ENCODE data around the gene SKP1.

The SKP1 gene

GRCh38 chr5:134138416-134139376 is 38.1 kb downstream of the SKP1 start:
- no peaks in the 10 kb centered on the region for H3K27me3 ChIP-seq (ENCODE audit: control insufficient read depth, insufficient read depth, low read length)
- no peaks in the 10 kb centered on the region for H3K4me1 ChIP-seq (ENCODE audit: control insufficient read depth, insufficient read depth, low read length)
- H3K9me3 ChIP-seq (ENCODE audit: control insufficient read depth, insufficient read depth, low read length), result no peaks in the 10 kb centered on the region
- no peak overlapping the region for H3K4me3 ChIP-seq (ENCODE audit: low read depth, low read length)
- H3K36me3 ChIP-seq (ENCODE audit: control insufficient read depth, insufficient read depth, low read length), result peaks cover 38% of the 10 kb centered on the region
- no peak overlapping the region for H3K9ac ChIP-seq (ENCODE audit: low read depth, low read length)

- H3K4me3 ChIP-seq (ENCODE audit: low read depth, low read length), result no peak overlapping the region
- no peaks in the 10 kb centered on the region for H3K9me3 ChIP-seq (ENCODE audit: control insufficient read depth, insufficient read depth, low read length)
- no peak overlapping the region for H3K9ac ChIP-seq (ENCODE audit: low read depth, low read length)
- no peaks in the 10 kb centered on the region for H3K4me1 ChIP-seq (ENCODE audit: control insufficient read depth, insufficient read depth, low read length)
- no peaks in the 10 kb centered on the region for H3K27me3 ChIP-seq (ENCODE audit: control insufficient read depth, insufficient read depth, low read length)
- peaks cover 30% of the 10 kb centered on the region for H3K36me3 ChIP-seq (ENCODE audit: control insufficient read depth, insufficient read depth, low read length)
Measured at GRCh38 chr5:134136771-134137170, 40.0 kb downstream of the SKP1 start.

- H3K4me1 ChIP-seq (ENCODE audit: control insufficient read depth, insufficient read depth, low read length), result no peaks in the 10 kb centered on the region
- H3K9me3 ChIP-seq (ENCODE audit: control insufficient read depth, insufficient read depth, low read length), result no peaks in the 10 kb centered on the region
- H3K4me3 ChIP-seq (ENCODE audit: low read depth, low read length), result no peak overlapping the region
- H3K27me3 ChIP-seq (ENCODE audit: control insufficient read depth, insufficient read depth, low read length), result no peaks in the 10 kb centered on the region
- no peak overlapping the region for H3K9ac ChIP-seq (ENCODE audit: low read depth, low read length)
- peaks cover 30% of the 10 kb centered on the region for H3K36me3 ChIP-seq (ENCODE audit: control insufficient read depth, insufficient read depth, low read length)
Measured at GRCh38 chr5:134136221-134136631, 40.5 kb downstream of the SKP1 start.

- no peaks in the 10 kb centered on the region for H3K4me1 ChIP-seq (ENCODE audit: control insufficient read depth, insufficient read depth, low read length)
- H3K27me3 ChIP-seq (ENCODE audit: control insufficient read depth, insufficient read depth, low read length), result no peaks in the 10 kb centered on the region
- H3K36me3 ChIP-seq (ENCODE audit: control insufficient read depth, insufficient read depth, low read length), result peaks cover 32% of the 10 kb centered on the region
- no peak overlapping the region for H3K9ac ChIP-seq (ENCODE audit: low read depth, low read length)
- no peaks in the 10 kb centered on the region for H3K9me3 ChIP-seq (ENCODE audit: control insufficient read depth, insufficient read depth, low read length)
- H3K4me3 ChIP-seq (ENCODE audit: low read depth, low read length), result no peak overlapping the region
Measured at GRCh38 chr5:134135091-134135655, 41.6 kb downstream of the SKP1 start.

- Histone ChIP-seq H3K9me3 (ENCODE audit: control insufficient read depth, insufficient read depth, low read length) (no peaks in the 10 kb centered on the region), H3K4me1 (ENCODE audit: control insufficient read depth, insufficient read depth, low read length) (no peaks in the 10 kb centered on the region), H3K27me3 (ENCODE audit: control insufficient read depth, insufficient read depth, low read length) (no peaks in the 10 kb centered on the region), H3K36me3 (ENCODE audit: control insufficient read depth, insufficient read depth, low read length) (peaks cover 27% of the 10 kb centered on the region), H3K9ac (ENCODE audit: low read depth, low read length) (no peak overlapping the region), H3K4me3 (ENCODE audit: low read depth, low read length) (no peak overlapping the region)
Measured at GRCh38 chr5:134133995-134134541, 42.7 kb downstream of the SKP1 start.

- H3K36me3 ChIP-seq (ENCODE audit: control insufficient read depth, insufficient read depth, low read length), result peaks cover 27% of the 10 kb centered on the region
- H3K4me3 ChIP-seq (ENCODE audit: low read depth, low read length), result no peak overlapping the region
- no peaks in the 10 kb centered on the region for H3K4me1 ChIP-seq (ENCODE audit: control insufficient read depth, insufficient read depth, low read length)
- no peaks in the 10 kb centered on the region for H3K9me3 ChIP-seq (ENCODE audit: control insufficient read depth, insufficient read depth, low read length)
- H3K27me3 ChIP-seq (ENCODE audit: control insufficient read depth, insufficient read depth, low read length), result no peaks in the 10 kb centered on the region
- no peak overlapping the region for H3K9ac ChIP-seq (ENCODE audit: low read depth, low read length)
Measured at GRCh38 chr5:134133188-134133994, 43.4 kb downstream of the SKP1 start.

GRCh38 chr5:134132372-134133187 is 44.2 kb downstream of the SKP1 start:
- Histone ChIP-seq H3K4me3 (ENCODE audit: low read depth, low read length) (no peak overlapping the region), H3K4me1 (ENCODE audit: control insufficient read depth, insufficient read depth, low read length) (no peaks in the 10 kb centered on the region), H3K9ac (ENCODE audit: low read depth, low read length) (no peak overlapping the region), H3K9me3 (ENCODE audit: control insufficient read depth, insufficient read depth, low read length) (no peaks in the 10 kb centered on the region), H3K36me3 (ENCODE audit: control insufficient read depth, insufficient read depth, low read length) (peaks cover 27% of the 10 kb centered on the region), H3K27me3 (ENCODE audit: control insufficient read depth, insufficient read depth, low read length) (no peaks in the 10 kb centered on the region)

- Histone ChIP-seq H3K4me3 (ENCODE audit: low read depth, low read length) (no peak overlapping the region), H3K27me3 (ENCODE audit: control insufficient read depth, insufficient read depth, low read length) (no peaks in the 10 kb centered on the region), H3K4me1 (ENCODE audit: control insufficient read depth, insufficient read depth, low read length) (no peaks in the 10 kb centered on the region), H3K36me3 (ENCODE audit: control insufficient read depth, insufficient read depth, low read length) (peaks cover 27% of the 10 kb centered on the region), H3K9me3 (ENCODE audit: control insufficient read depth, insufficient read depth, low read length) (no peaks in the 10 kb centered on the region), H3K9ac (ENCODE audit: low read depth, low read length) (no peak overlapping the region)
Measured at GRCh38 chr5:134131578-134132350, 45.0 kb downstream of the SKP1 start.

GRCh38 chr5:134131165-134131564 is 45.6 kb downstream of the SKP1 start:
- no peaks in the 10 kb centered on the region for H3K4me1 ChIP-seq (ENCODE audit: control insufficient read depth, insufficient read depth, low read length)
- H3K36me3 ChIP-seq (ENCODE audit: control insufficient read depth, insufficient read depth, low read length), result peaks cover 24% of the 10 kb centered on the region
- no peak overlapping the region for H3K4me3 ChIP-seq (ENCODE audit: low read depth, low read length)
- no peaks in the 10 kb centered on the region for H3K27me3 ChIP-seq (ENCODE audit: control insufficient read depth, insufficient read depth, low read length)
- no peak overlapping the region for H3K9ac ChIP-seq (ENCODE audit: low read depth, low read length)
- H3K9me3 ChIP-seq (ENCODE audit: control insufficient read depth, insufficient read depth, low read length), result no peaks in the 10 kb centered on the region

GRCh38 chr5:134130239-134130945 is 46.4 kb downstream of the SKP1 start:
- H3K36me3 ChIP-seq (ENCODE audit: control insufficient read depth, insufficient read depth, low read length), result peaks cover 19% of the 10 kb centered on the region
- no peaks in the 10 kb centered on the region for H3K4me1 ChIP-seq (ENCODE audit: control insufficient read depth, insufficient read depth, low read length)
- no peaks in the 10 kb centered on the region for H3K9me3 ChIP-seq (ENCODE audit: control insufficient read depth, insufficient read depth, low read length)
- no peaks in the 10 kb centered on the region for H3K27me3 ChIP-seq (ENCODE audit: control insufficient read depth, insufficient read depth, low read length)
- no peak overlapping the region for H3K9ac ChIP-seq (ENCODE audit: low read depth, low read length)
- no peak overlapping the region for H3K4me3 ChIP-seq (ENCODE audit: low read depth, low read length)

All from iPS-15b (cell line).